Measurements from ENCODE around the gene ZNF783. TPM values are rescaled to one million over a fixed set of nuclear protein-coding genes. Genes with fewer than 3 reads are reported as not detected.
A peak's percentile ranks its signal among the peaks of the same experiment; 100 is the strongest.
"Not testable (repeated sequence)": the region's sequence is repeated elsewhere in the genome, so short reads cannot be mapped to it uniquely, and the experiment has no call there.

The ZNF783 gene
- polyA plus RNA-seq, 1 experiment: 6.9 TPM

- Histone ChIP-seq H3K36me3 (ENCODE audit: control insufficient read depth, insufficient read depth, low read length) (no peaks in the 10 kb centered on the region), H3K4me3 (ENCODE audit: low read depth, low read length) (no peak overlapping the region), H3K27me3 (ENCODE audit: control insufficient read depth, insufficient read depth, low read length) (peaks cover 8% of the 10 kb centered on the region)
- no peak for DNase-seq (ENCODE audit: low read depth)
- CTCF ChIA-PET: interaction anchor here (0.7 kb wide), 1 partner anchor 46 kb away, joined by 3 read pairs; no protein-coding TSS in a partner anchor
- TF ChIP-seq CTCF (IDR thresholded peaks at IDR 0.05; ENCODE audit: insufficient read depth, low read depth, low read length): no peak
- POLR2A ChIA-PET: no interaction called here
These were observed 55.5 kb downstream of the ZNF783 start for GRCh38 chr7:149317496-149317895.

GRCh38 chr7:149317986-149318672 is 56.1 kb downstream of the ZNF783 start:
- CTCF ChIA-PET: no interaction called here
- POLR2A ChIA-PET: interaction anchor here (0.5 kb wide), 1 partner anchor 191 kb away, joined by 5 read pairs; no protein-coding TSS in a partner anchor
- Histone ChIP-seq H3K4me3 (ENCODE audit: low read depth, low read length) (no peak overlapping the region), H3K36me3 (ENCODE audit: control insufficient read depth, insufficient read depth, low read length) (no peaks in the 10 kb centered on the region), H3K27me3 (ENCODE audit: control insufficient read depth, insufficient read depth, low read length) (peaks cover 8% of the 10 kb centered on the region)
- no peak for DNase-seq (ENCODE audit: low read depth)
- no peak for TF ChIP-seq CTCF (IDR thresholded peaks at IDR 0.05; ENCODE audit: insufficient read depth, low read depth, low read length)

- Histone ChIP-seq H3K4me3 (ENCODE audit: low read depth, low read length) (no peak overlapping the region), H3K27me3 (ENCODE audit: control insufficient read depth, insufficient read depth, low read length) (peaks cover 8% of the 10 kb centered on the region), H3K36me3 (ENCODE audit: control insufficient read depth, insufficient read depth, low read length) (no peaks in the 10 kb centered on the region)
- POLR2A ChIA-PET: no interaction called here
- TF ChIP-seq CTCF (IDR thresholded peaks at IDR 0.05; ENCODE audit: insufficient read depth, low read depth, low read length): no peak
- CTCF ChIA-PET: no interaction called here
- DNase-seq (ENCODE audit: low read depth): no peak
These were observed 57.4 kb downstream of the ZNF783 start for GRCh38 chr7:149319376-149319775.

- H3K36me3 ChIP-seq (ENCODE audit: control insufficient read depth, insufficient read depth, low read length): no peaks in the 10 kb centered on the region
- ChIA-PET POLR2A (no interaction called here), CTCF (interaction anchor here (0.6 to 0.8 kb wide), 3 partner anchors 10 to 83 kb away, joined by 3 read pairs; no protein-coding TSS in a partner anchor)
- peaks cover 8% of the 10 kb centered on the region for H3K27me3 ChIP-seq (ENCODE audit: control insufficient read depth, insufficient read depth, low read length)
- H3K4me3 ChIP-seq (ENCODE audit: low read depth, low read length): no peak overlapping the region
- no peak for TF ChIP-seq CTCF (IDR thresholded peaks at IDR 0.05; ENCODE audit: insufficient read depth, low read depth, low read length)
- DNase-seq (ENCODE audit: low read depth): no peak
These were observed 58.5 kb downstream of the ZNF783 start for GRCh38 chr7:149320313-149321124.

- POLR2A ChIA-PET; H3K36me3 ChIP-seq (ENCODE audit: control insufficient read depth, insufficient read depth, low read length); H3K27me3 ChIP-seq (ENCODE audit: control insufficient read depth, insufficient read depth, low read length); DNase-seq (ENCODE audit: low read depth): not testable (repeated sequence)
- CTCF ChIA-PET: interaction anchor here (0.8 kb wide), 1 partner anchor 11 kb away, joined by 3 read pairs; no protein-coding TSS in a partner anchor
- H3K4me3 ChIP-seq (ENCODE audit: low read depth, low read length): peak overlapping the region; percentile 9
These were observed 59.3 kb downstream of the ZNF783 start for GRCh38 chr7:149321125-149321905.

Measured in BJ (cell line).